Stimulated activated CD8-positive, alpha-beta memory T cell treated with anti-CD3 and anti-CD28 coated beads, Interleukin-7, amount 100 ng/mL, for 24 hours (primary cell): ENCODE data around the gene GUCY1A2.

Experiments used
- DNase-seq: peaks from one replicate; pipeline ENCODE4 v3.0.0-alpha.2; 2020; ENCODE audit warnings: low read depth

Gene GUCY1A2

GRCh38 chr11:106728859-106729258, 289.4 kb downstream of the GUCY1A2 start:
- no peak for DNase-seq

DNA sequence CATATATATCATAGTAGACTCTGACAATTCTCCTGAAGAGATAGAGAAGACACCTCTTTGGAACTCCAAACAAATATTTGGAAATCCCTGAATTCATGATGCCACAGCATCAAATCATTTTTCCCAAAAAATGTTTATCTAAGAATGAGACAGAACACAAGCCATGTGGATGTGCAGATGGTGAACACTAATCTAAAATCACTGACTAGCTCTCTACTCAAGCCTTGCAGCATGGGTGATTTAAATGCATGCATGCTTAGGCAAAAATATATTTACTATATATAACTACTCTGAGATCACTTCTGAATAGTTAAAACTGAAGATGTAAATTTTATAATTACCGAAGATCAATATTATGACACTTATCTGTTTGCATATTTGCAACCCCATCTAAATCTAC, 289.9 kb downstream of the GUCY1A2 start:
- DNase-seq = no peak

- DNase-seq = no peak
Observed at GRCh38 chr11:106727256-106727655, 291.0 kb downstream of the GUCY1A2 start.

DNA sequence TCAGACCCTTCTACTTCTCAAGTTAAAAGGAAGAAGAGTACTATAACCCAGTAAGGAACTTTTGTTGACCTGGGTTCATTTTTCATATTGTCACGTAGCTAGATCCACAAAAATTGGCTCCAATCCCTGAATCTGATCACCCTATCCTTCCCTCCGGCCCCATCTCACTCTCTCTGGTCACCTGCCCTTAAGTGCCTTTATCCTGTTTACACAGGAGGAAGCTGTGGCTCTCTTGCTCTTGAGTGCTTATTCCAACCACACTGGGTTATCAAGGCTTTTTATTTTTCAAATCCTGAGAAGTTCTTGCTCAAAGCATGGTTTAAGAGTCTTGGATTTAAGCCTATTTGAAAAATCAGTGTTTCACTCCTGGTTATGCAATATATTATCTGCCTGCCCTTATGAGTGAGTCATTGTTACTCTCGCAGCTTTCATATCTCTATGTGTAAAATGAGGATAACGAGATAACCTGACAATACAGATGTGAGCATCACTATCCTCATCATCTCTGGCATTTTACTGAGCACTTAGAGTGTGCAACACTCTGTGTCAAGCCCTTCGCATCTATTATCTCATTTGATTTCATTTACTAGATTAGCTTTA, 293.9 kb downstream of the GUCY1A2 start:
- no peak for DNase-seq

DNA sequence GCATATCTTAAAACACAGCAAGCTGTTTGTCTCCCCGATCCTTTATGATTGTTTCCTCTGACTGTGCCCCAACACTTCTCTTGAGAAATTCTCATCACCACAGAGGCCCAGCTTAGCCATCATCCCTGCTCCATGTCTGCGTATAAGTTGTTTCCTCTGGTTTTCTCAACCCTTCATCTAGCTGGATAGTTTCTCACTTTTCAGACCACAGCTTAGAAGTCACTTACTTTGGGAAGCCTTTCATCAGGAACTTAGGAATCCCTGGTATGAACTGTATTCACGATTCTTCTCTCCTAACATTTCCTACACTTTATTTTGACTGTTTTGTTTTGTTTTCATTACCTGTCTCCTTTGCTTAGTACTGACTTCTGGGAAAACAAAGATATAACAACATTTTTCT, 295.2 kb downstream of the GUCY1A2 start:
- no peak for DNase-seq

- DNase-seq = no peak
Observed at GRCh38 chr11:106717222-106717621, 301.1 kb downstream of the GUCY1A2 start.

DNA sequence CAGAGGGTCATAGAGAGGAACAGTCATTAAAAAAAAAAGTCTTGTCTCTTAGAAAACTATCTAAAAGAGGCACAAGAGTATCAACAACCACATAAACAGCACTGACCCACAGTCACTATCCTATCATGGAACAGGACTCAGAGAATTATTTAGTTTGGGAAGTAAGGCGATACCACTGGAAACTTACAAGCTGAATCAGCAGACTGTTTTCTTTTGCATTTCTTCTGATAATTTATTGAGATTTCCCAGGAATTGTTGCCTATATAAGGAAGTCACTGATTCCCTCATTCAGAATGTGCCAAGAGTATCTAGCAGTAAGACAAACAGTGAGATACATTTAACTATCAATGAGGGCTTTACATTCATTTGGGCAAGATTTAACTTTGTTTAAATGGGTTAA, 304.1 kb downstream of the GUCY1A2 start:
- DNase-seq = no peak

- DNase-seq = no peak
Observed at GRCh38 chr11:106708348-106708747, 309.9 kb downstream of the GUCY1A2 start.

- no peak for DNase-seq
Observed at GRCh38 chr11:106706355-106706754, 311.9 kb downstream of the GUCY1A2 start.

DNA sequence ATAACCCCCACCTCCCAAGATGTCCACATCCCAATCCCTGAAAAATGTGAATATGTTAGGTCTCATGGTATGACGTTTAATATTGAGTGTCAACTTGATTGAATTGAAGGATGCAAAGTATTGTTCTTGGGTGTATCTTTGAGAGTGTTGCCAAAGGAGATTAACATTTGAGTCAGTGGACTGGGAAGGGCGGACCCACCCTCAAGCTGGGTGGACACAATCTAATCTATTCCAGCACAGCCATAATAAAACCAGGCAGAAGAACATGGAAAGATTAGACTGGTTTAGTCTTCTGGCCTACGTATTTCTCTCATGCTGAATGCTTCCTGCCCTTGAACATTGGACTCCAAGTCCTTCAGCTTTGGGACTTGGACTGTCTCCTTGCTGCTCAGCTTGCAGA, 315.5 kb downstream of the GUCY1A2 start:
- DNase-seq = no peak

DNA sequence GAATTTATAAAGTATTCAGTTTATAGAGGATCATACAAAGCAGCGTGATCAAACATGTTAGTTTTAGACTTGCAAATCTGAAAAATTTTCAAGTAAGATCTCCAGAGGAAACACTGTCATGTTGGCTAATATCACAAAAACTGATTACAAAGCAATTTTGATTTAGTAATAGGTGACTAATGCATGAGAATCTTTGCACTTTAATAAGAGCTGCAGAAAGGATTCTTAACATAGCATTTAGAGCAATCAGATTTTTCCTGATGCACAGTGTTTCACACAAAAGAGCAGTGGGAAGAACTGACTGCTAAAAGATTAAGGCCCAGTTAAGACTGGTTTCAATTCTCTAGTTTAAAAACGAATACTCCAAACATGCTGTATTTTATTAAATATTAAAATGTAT, 321.2 kb downstream of the GUCY1A2 start:
- no peak for DNase-seq

DNA sequence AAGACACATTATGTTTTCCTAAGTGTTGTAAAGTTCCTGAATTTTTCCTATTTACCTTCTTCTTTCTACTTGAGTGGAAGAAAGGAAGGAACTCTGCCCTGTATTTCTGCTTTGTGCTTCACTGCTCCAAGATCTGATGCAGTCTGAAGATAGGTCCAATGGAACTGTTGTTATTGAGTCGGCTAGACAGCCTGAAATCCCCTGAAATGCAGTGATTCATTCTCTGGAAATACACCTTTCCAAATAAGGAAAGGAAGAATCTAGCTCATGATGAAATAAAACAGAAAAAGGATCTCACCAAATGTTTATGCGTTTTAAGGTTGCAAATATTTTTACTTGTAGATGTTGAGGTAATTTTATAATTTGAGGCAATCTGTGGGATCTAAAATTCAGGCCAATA, 322.8 kb downstream of the GUCY1A2 start:
- no peak for DNase-seq

GRCh38 chr11:106694501-106694900, 323.8 kb downstream of the GUCY1A2 start:
- DNase-seq = no peak

DNA sequence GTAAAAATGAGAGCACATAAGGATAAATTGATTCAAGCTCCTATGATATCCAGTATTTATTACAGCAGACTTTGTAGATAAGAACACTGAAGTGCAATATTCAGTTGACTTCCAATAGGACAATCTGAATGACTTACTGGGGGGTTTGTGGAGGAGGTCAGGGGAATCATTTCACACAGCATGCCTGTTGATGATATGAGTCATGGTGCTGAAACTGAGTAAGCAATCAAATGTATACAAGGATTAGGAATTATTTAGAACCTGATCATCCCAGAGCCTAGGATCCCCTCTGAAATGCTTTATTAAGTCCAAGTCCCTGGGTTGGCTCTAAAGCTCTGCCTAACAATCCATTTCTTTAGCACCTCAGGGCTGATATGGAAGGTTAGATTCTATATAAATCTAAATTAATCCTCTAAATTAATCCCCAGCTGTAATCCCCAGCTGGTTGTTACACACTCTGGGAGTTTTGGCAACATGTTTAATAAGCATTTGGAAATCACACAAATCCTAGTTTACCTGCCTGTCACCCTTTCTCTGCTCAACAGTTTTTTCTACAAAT, 326.4 kb downstream of the GUCY1A2 start:
- DNase-seq = no peak

- DNase-seq = no peak
Observed at GRCh38 chr11:106690923-106691322, 327.4 kb downstream of the GUCY1A2 start.

GRCh38 chr11:106684944-106685343, 333.3 kb downstream of the GUCY1A2 start:
- DNase-seq = no peak

DNA sequence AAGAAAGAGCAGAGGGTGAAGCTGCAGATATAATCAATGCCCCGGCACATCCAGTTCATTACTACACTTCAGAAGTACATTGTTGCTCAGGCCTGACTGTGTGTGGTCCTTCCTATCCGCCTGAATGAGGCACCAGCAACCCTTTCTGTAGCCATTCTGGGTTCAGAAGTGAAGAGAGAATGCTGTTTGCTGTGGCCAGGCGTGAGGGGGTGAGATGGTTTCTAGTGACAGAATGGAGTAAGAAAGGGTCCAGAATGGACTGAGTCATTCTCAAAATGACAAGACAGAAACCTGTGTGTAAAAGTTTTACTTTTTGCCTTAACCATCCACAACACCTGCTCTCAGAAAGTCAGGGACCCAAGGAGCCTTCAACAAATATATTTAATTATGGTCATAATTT, 334.8 kb downstream of the GUCY1A2 start:
- no peak for DNase-seq

GRCh38 chr11:106681435-106681834, 336.8 kb downstream of the GUCY1A2 start:
- DNase-seq = no peak

DNA sequence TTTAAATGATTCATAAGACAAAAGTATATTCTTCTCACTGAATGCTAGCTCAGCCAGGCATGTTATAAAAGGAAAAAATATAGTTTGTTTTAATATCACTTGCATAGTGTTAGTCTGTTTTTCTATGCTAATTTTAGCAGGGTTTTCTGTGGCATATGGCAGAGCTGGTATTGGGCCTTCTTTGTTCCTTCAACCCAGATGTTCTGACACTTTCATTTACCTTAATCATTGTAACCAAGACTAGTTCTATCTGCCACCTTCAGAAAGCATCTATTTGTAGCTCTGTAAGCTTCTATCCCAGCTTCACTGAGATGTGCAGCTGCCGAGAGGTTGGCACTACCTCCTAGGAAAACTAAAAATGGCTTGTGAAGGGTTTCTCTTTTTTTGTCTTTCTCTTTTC, 338.7 kb downstream of the GUCY1A2 start:
- DNase-seq = no peak

GRCh38 chr11:106679181-106679580, 339.1 kb downstream of the GUCY1A2 start:
- no peak for DNase-seq

GRCh38 chr11:106670069-106670468, 348.2 kb downstream of the GUCY1A2 start:
- no peak for DNase-seq

DNA sequence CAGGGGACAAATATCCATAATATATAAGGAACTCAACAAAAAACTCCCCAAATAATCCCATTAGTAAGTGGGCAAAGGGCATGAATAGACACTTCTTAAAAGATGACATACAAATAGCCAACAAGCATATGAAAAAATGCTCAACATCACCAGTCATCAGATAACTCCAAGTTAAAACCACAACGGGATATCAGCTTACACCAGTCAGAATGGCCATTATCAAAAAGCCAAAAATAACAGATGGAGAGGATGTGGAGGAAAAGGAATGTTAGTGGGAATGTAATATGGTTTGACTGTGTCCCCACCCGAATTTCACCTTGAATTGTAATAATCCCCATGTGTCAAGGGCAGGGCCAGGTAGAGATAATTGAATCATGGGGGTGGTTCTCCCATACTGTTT, 350.1 kb downstream of the GUCY1A2 start:
- no peak for DNase-seq

- no peak for DNase-seq
Observed at GRCh38 chr11:106656646-106657045, 361.6 kb downstream of the GUCY1A2 start.

GRCh38 chr11:106644824-106645223, 373.5 kb downstream of the GUCY1A2 start:
- DNase-seq = no peak
